Measurements from ENCODE around the gene SMPDL3A.
A peak's percentile ranks its signal among the peaks of the same experiment; 100 is the strongest.

The SMPDL3A gene

GRCh38 chr6:122775975-122776374 is 13.1 kb upstream of the SMPDL3A start:
- no peak overlapping the region for H3K4me3 ChIP-seq (ENCODE audit: low read depth, low read length)

GRCh38 chr6:122778302-122778701 is 10.8 kb upstream of the SMPDL3A start:
- H3K4me3 ChIP-seq (ENCODE audit: low read depth, low read length), result no peak overlapping the region

GRCh38 chr6:122778985-122779661 is 9.9 kb upstream of the SMPDL3A start:
- no peak overlapping the region for H3K4me3 ChIP-seq (ENCODE audit: low read depth, low read length)

GRCh38 chr6:122779667-122780066 is 9.4 kb upstream of the SMPDL3A start, which contains the start of gene FABP7:
FABP7 (plus strand) TSS chr6:122779716; CDS start chr6:122779795, 79 bp downstream.
- H3K4me3 ChIP-seq (ENCODE audit: low read depth, low read length), result no peak within 1 kb of the TSS

- H3K4me3 ChIP-seq (ENCODE audit: low read depth, low read length), result no peak overlapping the region
Measured at GRCh38 chr6:122780114-122780513, 8.9 kb upstream of the SMPDL3A start.

GRCh38 chr6:122781716-122782115 is 7.3 kb upstream of the SMPDL3A start:
- no peak overlapping the region for H3K4me3 ChIP-seq (ENCODE audit: low read depth, low read length)

- no peak overlapping the region for H3K4me3 ChIP-seq (ENCODE audit: low read depth, low read length)
Measured at GRCh38 chr6:122783401-122783800, 5.7 kb upstream of the SMPDL3A start.

GRCh38 chr6:122785891-122786290 is 3.2 kb upstream of the SMPDL3A start:
- no peak overlapping the region for H3K4me3 ChIP-seq (ENCODE audit: low read depth, low read length)

- no peak overlapping the region for H3K4me3 ChIP-seq (ENCODE audit: low read depth, low read length)
Measured at GRCh38 chr6:122787721-122788120, 1.3 kb upstream of the SMPDL3A start.

GRCh38 chr6:122788208-122788607 is 850 bp upstream of the SMPDL3A start:
- no peak overlapping the region for H3K4me3 ChIP-seq (ENCODE audit: low read depth, low read length)

GRCh38 chr6:122788663-122789181 is 336 bp upstream of the SMPDL3A start:
- peak overlapping the region; percentile 64 for H3K4me3 ChIP-seq (ENCODE audit: low read depth, low read length)

GRCh38 chr6:122790028-122790422 is 967 bp downstream of the SMPDL3A start:
- peak overlapping the region; percentile 64 for H3K4me3 ChIP-seq (ENCODE audit: low read depth, low read length)

GRCh38 chr6:122790423-122791309 is 1.6 kb downstream of the SMPDL3A start:
- peak overlapping the region; percentile 64 for H3K4me3 ChIP-seq (ENCODE audit: low read depth, low read length)

GRCh38 chr6:122791310-122791679 is 2.2 kb downstream of the SMPDL3A start:
- no peak overlapping the region for H3K4me3 ChIP-seq (ENCODE audit: low read depth, low read length)

- no peak overlapping the region for H3K4me3 ChIP-seq (ENCODE audit: low read depth, low read length)
Measured at GRCh38 chr6:122792766-122793165, 3.7 kb downstream of the SMPDL3A start.

GRCh38 chr6:122797537-122797936 is 8.5 kb downstream of the SMPDL3A start:
- no peak overlapping the region for H3K4me3 ChIP-seq (ENCODE audit: low read depth, low read length)

- H3K4me3 ChIP-seq (ENCODE audit: low read depth, low read length), result no peak overlapping the region
Measured at GRCh38 chr6:122798099-122798641, 9.1 kb downstream of the SMPDL3A start.

GRCh38 chr6:122799140-122799745 is 10.2 kb downstream of the SMPDL3A start:
- no peak overlapping the region for H3K4me3 ChIP-seq (ENCODE audit: low read depth, low read length)

- H3K4me3 ChIP-seq (ENCODE audit: low read depth, low read length), result no peak overlapping the region
Measured at GRCh38 chr6:122799916-122800686, 11.0 kb downstream of the SMPDL3A start.

GRCh38 chr6:122800906-122801305 is 11.8 kb downstream of the SMPDL3A start:
- no peak overlapping the region for H3K4me3 ChIP-seq (ENCODE audit: low read depth, low read length)

Measured in iPS-11a (cell line).